Activated CD4-positive, CD25-positive, alpha-beta regulatory T cell (primary cell): ENCODE measurements around the gene ANKLE2.
"Not testable (repeated sequence)": the region's sequence is repeated elsewhere in the genome, so short reads cannot be mapped to it uniquely, and the experiment has no call there.

Experiments used
- DNase-seq, 4 experiments: peaks; one replicate each; lab custom pipeline; 2025; lab: John Stamatoyannopoulos, UW

The ANKLE2 gene

DNA sequence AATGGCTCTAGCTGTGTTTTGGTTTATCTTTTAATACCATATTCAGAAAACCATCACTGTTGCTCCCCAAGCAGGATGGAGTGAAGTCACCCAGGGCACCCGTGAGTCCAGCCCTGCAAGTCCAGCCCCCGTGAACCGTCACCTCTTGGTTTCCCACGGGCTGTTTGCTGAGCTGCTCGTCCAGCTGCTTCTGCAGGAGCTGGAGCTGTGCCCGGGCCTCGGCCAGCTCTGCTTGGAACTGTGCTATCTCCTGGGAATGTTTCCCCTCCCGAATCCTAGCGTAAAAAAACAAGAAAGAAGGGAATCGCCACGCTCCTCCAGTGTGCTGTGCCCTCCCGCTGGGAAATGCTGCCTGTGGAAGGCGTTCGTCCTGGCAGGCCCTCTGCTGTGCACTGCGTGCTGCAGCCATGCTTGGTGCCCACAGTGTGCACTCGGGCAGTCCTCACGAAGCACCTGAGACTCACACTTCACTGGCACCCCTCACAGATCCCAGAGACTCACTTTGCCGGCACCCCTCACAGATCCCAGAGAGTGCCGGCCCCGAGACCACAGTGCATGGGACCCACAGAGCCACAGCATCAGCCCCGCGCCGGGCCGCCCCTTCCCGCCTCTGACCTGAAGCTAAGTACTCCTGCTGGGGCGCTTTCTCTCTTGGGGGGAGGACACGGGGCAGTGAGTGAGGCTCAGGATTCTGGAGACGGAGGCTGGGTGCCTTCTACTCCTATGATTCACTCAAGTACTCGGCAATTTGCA, 15.4 kb upstream of the ANKLE2 start:
- no peak for DNase-seq

DNA sequence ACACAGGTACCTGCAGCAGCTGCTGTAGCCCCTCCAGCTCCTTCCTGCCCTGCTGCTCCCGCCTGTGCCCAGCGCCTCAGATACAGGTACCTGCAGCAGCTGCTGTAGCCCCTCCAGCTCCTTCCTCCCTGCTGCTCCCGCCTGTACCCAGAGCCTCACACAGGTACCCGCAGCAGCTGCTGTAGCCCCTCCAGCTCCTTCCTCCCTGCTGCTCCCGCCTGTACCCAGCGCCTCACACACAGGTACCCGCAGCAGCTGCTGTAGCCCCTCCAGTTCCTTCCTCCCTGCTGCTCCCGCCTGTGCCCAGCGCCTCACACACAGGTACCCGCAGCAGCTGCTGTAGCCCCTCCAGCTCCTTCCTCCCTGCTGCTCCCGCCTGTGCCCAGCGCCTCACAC, 14.6 kb upstream of the ANKLE2 start:
- not testable (repeated sequence) for DNase-seq

DNA sequence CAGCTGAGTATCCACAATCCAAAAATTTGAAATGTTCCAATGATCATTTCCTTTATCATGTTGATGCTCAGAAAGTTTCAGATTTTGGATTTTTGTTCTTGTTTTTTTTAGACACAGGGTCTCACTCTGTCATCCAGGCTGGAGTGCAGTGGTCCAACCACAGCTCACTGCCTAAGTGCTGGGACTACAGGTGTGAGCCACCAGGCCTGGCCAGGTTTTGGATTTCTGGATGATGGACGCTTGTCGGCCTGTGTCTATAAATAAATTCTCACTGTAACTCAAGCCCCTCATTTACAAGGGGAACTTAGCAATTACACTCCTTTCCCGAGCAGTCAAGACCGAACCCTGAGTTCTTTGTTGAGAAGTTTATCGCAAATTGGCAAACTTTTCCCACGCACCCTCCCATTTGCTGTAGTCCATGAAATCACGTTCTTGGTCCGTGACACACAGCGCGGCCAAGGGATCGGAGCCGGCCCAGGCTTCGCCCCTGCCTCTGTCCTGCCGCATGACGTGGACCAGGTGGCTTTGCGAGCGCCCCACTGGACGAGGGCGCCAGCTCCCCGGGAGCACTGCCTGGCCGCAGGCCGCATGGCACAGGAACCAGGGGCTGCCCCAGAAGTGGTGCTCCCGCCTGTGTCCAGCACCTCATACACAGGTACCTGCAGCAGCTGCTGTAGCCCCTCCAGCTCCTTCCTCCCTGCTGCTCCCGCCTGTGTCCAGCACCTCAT, 14.0 kb upstream of the ANKLE2 start:
- no peak for DNase-seq

DNA sequence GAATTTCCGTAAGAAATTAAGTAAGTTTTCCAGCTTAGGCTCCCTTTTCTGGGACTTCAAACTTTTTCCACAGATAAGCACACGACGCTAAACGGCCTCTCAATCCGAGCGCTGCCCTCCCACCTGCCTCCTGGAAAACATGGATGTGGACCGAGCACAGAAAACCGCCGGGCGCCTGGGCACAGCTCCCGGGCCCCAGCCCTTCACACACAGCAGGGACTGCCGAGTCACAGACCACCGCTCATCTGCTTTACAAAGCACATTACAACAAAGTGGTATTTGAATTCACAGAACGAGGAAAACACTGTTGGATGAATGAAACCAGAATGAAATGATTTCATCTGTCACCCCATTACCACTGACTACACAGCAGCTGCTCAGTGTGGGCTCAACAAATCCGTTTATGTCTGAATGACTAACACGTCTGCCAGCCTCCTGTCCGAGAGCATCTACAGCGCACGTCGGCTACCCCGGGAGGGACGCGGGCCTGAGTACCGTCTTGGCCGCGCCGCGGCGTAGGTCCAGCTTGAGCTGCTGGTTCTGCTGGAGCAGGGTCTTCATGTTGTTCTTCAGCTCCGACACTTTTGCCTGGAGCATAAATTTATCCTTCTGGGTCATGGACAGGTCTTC, 13.1 kb upstream of the ANKLE2 start:
- no peak for DNase-seq

DNA sequence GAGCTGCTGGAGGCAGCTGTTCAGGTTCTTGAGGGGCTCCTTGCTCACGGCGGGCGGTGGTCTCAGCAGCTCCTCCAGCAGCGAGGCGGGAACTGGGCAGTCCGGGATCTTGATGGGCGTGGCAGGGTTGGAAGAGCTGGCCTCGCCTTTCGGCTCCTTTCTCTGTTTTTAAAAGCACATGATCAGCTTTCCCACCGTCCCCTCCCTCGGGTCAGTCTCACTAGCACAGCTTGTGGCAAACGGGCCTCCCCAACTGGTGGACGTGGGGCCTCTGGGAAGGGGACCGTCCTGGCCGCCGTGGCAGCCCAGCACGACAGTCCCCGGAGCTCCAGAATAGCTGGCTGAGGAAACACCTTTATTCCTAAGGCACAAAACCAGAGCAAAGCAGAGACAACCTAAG, 12.5 kb upstream of the ANKLE2 start:
- DNase-seq, result no peak

DNA sequence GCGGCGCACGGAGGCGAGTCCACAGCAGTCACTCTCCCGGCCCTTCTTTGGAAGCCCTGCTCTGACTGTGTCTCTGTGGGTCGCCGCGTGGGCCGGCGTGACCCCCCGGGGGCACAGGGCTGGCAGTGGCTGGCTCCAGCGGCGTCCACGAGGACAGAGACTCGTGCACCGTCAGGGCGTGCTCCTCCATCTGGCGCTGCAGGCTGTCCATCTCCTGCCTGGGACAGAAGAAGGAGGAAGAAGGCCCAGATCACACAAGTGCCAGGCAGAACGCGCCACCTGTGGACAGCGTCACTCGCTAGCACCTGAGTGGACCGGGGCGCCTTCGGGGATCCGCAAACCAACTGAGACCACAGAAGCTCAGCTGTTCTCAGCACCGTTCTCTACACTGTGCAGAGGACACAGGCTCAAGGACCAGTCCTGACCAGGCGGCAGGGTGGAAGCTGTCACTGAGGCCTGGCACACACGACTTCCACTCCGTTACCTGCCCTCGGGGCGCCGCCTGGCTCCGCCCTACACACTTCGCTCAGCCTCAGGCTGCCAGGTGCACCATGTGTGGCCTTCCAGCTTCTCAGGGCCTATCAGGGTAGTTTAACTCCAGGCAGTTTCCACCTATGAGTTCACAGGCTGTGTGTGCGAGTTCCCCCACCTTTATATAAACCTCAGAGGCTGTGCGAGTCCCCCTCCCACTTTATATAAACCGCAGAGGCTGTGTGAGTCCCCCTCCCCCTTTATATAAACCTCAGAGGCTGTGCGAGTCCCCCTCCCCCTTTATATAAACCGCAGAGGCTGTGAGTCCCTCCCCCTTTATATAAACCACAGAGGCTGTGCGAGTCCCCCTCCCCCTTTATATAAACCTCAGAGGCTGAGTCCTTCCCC, 11.7 kb upstream of the ANKLE2 start:
- DNase-seq, result no peak

DNA sequence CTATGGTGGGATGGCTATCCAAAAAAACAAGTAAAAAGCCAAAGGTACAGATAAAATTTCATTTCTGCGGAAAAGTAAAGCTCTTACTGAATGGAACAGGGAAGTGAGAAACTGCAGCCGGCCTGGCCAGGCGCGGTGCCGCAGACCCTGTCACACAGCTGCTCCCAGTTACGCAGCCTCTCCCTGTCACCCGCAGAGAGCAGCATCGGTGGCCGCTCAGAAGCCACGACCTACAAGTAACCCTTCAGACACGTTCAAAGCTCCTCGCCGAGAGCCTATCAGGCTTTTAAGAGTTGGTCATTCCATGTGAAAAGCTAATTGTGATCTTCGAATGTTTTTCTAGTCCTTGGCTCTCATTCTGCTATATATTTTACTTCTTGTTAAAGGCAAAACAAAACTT, 11.0 kb upstream of the ANKLE2 start:
- DNase-seq, result no peak

DNA sequence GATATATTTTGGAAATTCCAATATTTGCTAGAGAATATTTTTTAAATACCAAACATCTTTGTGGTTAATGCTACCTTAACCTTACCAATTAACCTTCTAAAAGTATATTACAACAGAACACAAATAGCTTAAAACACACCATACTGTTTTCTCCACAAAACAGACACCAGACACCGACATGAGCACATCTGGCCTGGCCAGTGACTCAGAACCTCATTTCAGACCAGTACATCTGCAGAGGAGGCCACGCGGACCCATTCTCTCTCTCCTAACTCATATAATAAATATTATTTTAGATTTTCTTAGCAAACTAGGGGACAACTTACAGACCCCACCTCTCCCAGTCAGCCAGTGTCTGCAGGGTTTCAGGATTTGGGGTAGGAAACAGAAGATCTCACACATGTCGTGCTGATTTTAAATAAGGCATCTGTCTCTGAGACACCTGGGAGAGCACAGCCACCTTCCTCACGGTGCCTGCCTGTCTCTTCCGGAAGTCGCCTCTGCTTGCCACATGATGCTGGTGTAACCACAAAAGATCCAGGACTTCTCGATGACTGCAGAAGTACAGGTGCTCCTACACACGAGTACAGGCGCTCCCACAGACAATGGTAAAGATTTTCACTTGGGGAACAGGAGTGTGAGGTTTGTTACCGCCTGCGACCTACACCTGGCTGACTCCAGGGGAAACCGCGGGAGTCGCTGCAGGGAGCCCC, 9.7 kb upstream of the ANKLE2 start:
- DNase-seq, result no peak

DNA sequence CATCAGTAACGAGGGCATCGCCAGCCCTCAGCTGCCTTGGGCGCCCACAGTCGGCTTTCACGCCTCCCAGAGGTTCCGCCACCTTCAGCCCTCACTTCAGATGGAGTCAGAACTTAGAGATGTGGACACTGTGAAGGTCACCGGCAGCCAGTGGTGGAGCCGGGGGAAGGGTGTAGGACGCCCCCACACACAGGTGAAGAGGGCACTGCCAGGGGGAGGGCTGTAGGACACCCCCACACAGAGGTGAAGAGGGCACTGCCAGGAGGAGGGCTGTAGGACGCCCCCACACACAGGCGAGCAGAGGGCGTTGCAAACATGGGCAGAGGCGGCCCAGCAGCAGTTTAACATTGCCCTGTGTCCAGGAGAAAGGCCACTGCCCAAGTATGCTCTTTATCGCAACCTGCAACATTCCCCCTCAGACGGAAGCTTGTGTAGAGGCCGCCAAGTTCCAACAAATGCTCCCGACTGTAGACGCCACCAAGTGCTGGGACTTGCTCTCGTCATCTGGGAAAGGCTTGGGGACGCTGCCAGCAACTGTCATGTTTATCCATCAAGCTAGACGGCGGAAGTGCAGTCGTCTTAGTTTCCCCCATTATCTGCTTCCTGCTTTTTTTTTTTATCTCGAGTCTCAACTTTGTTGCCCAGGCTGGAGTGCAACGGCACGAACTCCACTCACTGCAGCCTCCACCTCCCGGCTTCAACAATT, 4.9 kb upstream of the ANKLE2 start:
- DNase-seq, result no peak

DNA sequence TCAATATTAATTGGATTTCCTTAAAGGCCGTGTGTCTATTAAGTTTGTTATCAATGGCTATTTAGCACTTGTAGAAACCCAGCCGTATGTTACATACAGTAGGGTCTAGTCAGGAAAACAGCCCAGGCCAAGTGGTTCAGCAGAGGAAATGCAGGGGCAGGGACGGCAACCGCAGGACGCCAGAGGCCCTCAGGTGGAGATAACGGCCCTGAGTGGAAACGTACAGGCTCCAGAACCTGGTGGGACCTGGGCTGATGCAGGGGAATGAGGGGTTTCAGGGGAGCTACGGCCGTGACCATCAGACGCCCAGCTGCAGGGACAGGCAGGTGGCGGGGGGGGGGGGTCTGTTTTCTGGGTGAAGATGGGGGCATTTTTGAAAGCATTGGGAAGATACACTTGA, 3.7 kb upstream of the ANKLE2 start:
- no peak for DNase-seq

DNA sequence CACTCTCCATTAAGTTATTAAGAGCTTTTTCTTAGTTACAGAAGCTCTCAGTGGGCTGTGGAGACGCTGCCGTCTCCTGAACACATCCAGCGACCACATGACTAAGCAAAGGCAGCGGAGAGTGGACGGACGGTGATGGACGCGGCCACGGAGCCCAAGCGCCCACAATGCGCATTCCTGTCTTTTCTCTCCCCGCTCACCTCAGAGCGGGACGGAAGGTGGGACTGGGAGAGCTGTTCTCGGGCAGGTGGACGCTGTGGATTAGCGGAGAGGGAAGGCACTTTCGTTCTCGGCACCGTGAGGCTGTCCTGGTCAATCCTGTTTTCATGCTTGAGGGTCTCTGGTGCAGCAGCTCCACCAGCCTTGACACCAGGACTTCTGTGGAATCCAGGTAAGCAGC, 2.6 kb upstream of the ANKLE2 start:
- DNase-seq, result no peak

DNA sequence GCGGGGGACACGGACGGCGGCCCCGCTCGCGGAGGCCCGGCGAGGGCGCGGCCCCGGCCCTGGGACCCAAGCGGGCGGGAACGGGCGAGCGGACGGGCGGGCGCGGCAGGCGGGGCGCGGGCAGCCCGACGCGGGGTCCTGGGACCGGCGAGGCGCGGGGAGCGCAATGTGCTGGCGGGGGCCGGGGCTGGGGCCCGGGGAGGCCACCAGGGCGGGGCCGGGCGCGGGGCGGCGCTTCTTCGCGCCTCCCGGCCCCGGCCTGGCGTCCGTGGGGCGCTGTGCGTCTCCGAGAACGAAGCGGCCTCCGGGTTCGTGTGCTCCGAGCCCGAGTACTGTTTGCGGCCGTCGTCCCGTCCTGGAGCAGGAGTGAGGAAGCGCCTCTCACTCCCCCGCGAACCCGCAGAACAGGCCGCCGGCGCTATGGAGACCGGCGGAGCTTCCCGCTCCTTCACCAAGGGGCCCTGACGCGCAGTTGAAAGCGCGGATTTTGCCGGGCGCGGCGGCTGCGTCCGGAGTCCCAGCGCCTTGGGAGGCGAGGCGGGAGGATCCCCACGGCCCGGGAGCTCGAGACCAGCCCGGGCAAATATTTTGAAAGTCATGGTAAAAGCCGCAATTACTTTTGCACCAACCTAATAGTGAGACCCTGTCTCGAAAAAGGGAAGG, 420 bp upstream of the ANKLE2 start:
- peak; percentile 64 to 85 (median 78) for DNase-seq

DNA sequence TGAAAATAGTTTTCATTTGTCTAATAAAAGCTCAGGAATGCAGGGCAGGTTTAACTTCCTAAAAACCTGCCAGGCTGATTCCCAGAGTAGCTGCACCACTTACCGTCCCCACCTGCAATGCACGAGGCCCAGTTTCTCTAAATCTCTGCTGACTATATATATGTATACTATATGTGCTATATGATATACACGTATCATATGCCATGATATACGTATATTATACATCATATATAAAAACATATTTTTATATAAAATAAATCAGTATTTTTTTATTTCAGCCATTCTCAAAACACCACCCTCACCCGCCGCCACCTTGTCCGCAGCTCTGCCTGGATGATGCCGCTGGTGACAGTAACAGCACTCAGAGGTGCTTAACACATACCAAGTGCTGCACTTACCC, 2.3 kb downstream of the ANKLE2 start:
- DNase-seq, result no peak

DNA sequence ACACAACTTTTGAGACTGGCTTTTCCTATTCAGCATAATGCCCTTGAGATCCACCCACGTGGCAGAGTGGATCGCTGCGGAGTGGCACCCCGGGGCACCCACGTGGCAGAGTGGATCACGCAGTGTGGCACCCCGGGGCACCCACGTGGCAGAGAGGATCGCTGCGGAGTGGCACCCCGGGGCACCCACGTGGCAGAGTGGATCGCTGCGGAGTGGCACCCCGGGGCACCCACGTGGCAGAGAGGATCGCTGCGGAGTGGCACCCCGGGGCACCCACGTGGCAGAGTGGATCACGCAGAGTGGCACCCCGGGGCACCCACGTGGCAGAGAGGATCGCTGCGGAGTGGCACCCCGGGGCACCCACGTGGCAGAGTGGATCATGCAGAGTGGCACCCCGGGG, 2.8 kb downstream of the ANKLE2 start:
- DNase-seq, result peak in 1 of 4 experiments; percentile 39

DNA sequence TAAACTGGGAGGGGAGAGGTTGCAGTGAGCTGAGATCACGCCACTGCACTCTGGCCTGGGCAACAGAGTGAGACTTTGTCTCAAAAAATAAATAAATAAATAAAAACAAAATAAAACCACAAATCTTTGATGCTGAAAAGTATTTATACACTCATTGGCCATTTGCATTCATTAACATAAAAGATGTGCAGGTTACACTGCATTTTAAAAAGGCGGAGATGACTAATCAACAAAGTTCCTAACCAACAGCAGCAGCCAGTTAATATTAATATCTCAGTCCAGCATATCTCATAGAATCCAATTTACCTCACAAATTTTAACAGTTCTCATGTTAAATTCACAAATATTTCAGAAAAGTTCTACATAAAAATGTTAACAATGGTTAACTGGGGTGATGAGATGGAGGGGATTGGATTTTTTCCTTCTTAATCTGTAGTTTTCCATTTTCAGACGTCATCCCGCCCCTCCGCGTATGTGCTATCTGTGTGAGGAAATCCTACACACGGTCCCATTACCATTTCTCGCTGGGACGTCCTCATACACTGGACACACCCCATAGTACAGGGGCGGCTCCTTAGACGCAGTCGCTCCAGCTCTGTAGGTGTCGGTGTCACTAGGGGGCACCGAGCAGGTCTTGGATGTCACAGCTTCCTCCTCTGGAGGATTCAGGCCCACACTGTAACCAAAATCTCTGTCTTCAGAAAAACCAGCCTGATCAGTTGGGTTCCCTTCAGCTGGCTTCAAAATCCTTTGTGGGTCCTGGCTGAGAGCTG, 7.3 kb downstream of the ANKLE2 start:
- DNase-seq, result no peak

DNA sequence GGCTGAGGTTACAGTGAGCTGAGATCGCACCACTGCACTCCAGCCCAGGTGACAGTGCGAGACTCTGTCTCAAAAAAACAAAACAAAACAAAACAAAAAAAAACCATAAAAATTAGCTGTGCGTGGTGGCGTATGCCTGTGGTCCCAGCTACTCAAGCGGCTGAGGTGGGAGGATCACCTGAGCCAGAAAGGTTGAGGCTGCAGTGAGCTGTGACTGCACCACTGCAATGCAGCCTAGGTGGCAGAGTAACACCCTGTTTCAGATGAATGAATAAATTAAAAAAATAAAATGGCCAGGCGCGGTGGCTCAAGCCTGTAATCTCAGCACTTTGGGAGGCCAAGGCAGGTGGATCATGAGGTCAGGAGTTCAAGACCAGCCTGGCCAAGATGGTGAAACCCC, 8.0 kb downstream of the ANKLE2 start:
- DNase-seq, result not testable (repeated sequence)

DNA sequence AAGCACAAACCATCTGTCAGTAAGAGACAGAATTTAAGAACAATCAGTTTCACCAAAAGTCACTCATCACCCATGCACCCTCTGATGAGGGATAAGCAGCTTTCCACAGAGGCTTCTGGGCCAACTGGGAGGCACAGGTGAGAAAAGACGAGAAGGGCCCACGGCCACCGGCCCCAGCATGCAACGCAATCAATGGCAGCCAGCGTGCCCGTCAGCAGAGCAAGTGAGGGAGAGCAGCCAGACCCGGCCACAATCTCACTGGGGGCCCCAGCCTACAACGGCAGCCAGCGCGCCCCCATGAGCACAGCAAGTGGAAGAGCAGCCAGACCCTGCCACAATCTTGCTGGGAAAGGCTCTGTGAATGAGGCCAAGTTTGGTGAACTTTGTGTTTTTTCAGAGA, 13.3 kb downstream of the ANKLE2 start:
- DNase-seq, result no peak

DNA sequence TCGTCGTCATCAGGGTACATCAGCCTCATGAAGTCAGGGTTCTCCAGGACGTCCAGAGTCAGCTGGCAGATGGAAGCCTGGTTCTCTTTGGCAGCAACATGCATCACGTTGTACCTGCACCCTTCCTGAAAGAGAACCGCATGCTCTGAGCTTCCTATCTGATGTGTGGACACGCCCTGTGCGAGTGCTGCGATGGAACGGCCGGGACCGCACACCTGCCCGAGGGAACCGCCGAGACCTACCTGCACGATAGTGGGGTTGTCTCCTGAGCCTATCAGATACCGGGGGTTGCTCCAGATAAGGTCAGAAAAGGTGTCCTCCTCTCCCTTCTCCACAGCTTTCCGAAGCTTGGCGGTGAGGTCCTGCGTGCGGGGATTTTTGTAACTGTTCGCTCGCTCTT, 13.7 kb downstream of the ANKLE2 start:
- no peak for DNase-seq

DNA sequence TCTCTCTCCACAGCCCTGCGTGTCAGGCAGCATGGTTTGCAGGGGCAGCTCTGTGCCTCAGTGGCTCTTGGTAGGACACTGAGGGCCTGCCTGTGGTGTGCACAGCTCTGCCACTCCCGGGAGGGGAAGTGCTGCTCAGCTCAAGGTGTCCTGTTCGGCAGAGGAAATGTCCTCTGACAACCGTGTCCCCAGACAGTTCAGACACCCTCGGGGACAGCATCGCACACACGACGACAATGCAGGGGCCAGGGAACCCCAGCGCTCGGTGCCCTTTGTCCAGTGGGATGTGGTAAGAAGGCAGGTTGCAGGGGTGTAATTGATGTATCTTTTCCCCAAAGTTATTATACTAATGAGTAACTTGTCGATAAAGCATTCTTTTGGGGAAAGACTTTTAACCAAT, 14.2 kb downstream of the ANKLE2 start:
- no peak for DNase-seq

DNA sequence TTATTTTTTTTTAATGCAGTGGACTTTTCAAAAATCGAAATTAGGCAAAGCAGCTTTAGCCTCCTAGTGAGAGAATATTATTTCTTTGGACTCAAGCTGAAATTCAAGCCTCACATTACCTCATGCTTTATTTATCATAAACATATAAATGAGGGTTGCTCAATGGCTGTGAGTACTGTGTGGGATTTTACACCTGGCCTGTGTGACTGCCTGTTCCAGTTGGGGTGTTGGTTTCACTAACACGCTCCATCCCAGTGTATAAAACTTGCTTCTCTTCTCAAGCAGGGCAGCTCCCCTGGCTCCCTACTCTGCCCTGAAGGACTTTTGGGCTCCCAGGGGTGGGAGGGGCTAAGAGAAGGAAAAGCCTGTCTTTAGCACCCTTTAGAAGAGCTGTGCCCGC, 15.0 kb downstream of the ANKLE2 start:
- no peak for DNase-seq
